Measurements from ENCODE around the gene TRIO. TPM values are rescaled to one million over a fixed set of nuclear protein-coding genes. Genes with fewer than 3 reads are reported as not detected.

Gene TRIO
- total RNA-seq, 3 donors from 2014 or later (not counting 1 experiment from before 2014, with no cell fraction given), result 84.6 to 136 (median 94.3) TPM

GRCh38 chr5:14528926-14529325 is 385.8 kb downstream of the TRIO start:
- Histone ChIP-seq H3K27me3 (ENCODE audit: control insufficient read depth, insufficient read depth, low read length) (no peaks in the 10 kb centered on the region), H3K27ac (ENCODE audit: low read length) (no peak overlapping the region), H3K4me3 (ENCODE audit: low read length) (no peak overlapping the region), H3K4me1 (ENCODE audit: control insufficient read depth, insufficient read depth, low read length) (no peaks in the 10 kb centered on the region), H3K9me3 (ENCODE audit: control insufficient read depth, insufficient read depth, low read length) (no peaks in the 10 kb centered on the region), H3K36me3 (ENCODE audit: control insufficient read depth, insufficient read depth, low read length) (no peaks in the 10 kb centered on the region)
- Mint-ChIP-seq H3K4me1 (no peaks in the 10 kb centered on the region), H3K4me3 (no peak overlapping the region), H3K9me3 (no peaks in the 10 kb centered on the region), H3K27me3 (ENCODE audit: low read depth in 2 of 2) (no peaks in the 10 kb centered on the region), H3K27ac (no peak overlapping the region), H3K36me3 (no peaks in the 10 kb centered on the region)
- 25% methylated on average over 1 of the region's 1 CpG for WGBS (ENCODE audit: insufficient coverage)
- ATAC-seq (no peak), DNase-seq (no peak)
- no peak for TF ChIP-seq CTCF (IDR thresholded peaks at IDR 0.05)
- intact Hi-C loops (cut with micrococcal nuclease), result no loop called here

- no peak for TF ChIP-seq CTCF (IDR thresholded peaks at IDR 0.05)
- DNase-seq (no peak), ATAC-seq (no peak)
- Histone ChIP-seq H3K36me3 (ENCODE audit: control insufficient read depth, insufficient read depth, low read length) (no peaks in the 10 kb centered on the region), H3K9me3 (ENCODE audit: control insufficient read depth, insufficient read depth, low read length) (no peaks in the 10 kb centered on the region), H3K27ac (ENCODE audit: low read length) (no peak overlapping the region), H3K27me3 (ENCODE audit: control insufficient read depth, insufficient read depth, low read length) (no peaks in the 10 kb centered on the region), H3K4me1 (ENCODE audit: control insufficient read depth, insufficient read depth, low read length) (no peaks in the 10 kb centered on the region), H3K4me3 (ENCODE audit: low read length) (no peak overlapping the region)
- H3K27ac Mint-ChIP-seq, result no peak overlapping the region
- H3K4me3 Mint-ChIP-seq, result no peak overlapping the region
- intact Hi-C loops (cut with micrococcal nuclease), result no loop called here
- no peaks in the 10 kb centered on the region for H3K27me3 Mint-ChIP-seq (ENCODE audit: low read depth in 2 of 2)
- 95% methylated on average over 7 of the region's 7 CpGs for WGBS (ENCODE audit: insufficient coverage)
- no peaks in the 10 kb centered on the region for H3K4me1 Mint-ChIP-seq
- H3K9me3 Mint-ChIP-seq, result no peaks in the 10 kb centered on the region
- H3K36me3 Mint-ChIP-seq, result no peaks in the 10 kb centered on the region
Observed at GRCh38 chr5:14531668-14532067, 388.5 kb downstream of the TRIO start.

GRCh38 chr5:14532180-14532579 is 389.0 kb downstream of the TRIO start:
- Histone ChIP-seq H3K36me3 (ENCODE audit: control insufficient read depth, insufficient read depth, low read length) (no peaks in the 10 kb centered on the region), H3K4me3 (ENCODE audit: low read length) (no peak overlapping the region), H3K4me1 (ENCODE audit: control insufficient read depth, insufficient read depth, low read length) (no peaks in the 10 kb centered on the region), H3K27me3 (ENCODE audit: control insufficient read depth, insufficient read depth, low read length) (no peaks in the 10 kb centered on the region), H3K27ac (ENCODE audit: low read length) (no peak overlapping the region), H3K9me3 (ENCODE audit: control insufficient read depth, insufficient read depth, low read length) (no peaks in the 10 kb centered on the region)
- 64% methylated on average over 3 of the region's 3 CpGs for WGBS (ENCODE audit: insufficient coverage)
- H3K36me3 Mint-ChIP-seq, result no peaks in the 10 kb centered on the region
- H3K4me1 Mint-ChIP-seq, result no peaks in the 10 kb centered on the region
- DNase-seq, result no peak
- H3K9me3 Mint-ChIP-seq, result no peaks in the 10 kb centered on the region
- H3K27me3 Mint-ChIP-seq (ENCODE audit: low read depth in 2 of 2), result no peaks in the 10 kb centered on the region
- intact Hi-C loops (cut with micrococcal nuclease), result no loop called here
- H3K4me3 Mint-ChIP-seq, result no peak overlapping the region
- no peak for ATAC-seq
- TF ChIP-seq CTCF (IDR thresholded peaks at IDR 0.05), result no peak
- H3K27ac Mint-ChIP-seq, result no peak overlapping the region

- Mint-ChIP-seq H3K4me3 (no peak overlapping the region), H3K4me1 (no peaks in the 10 kb centered on the region), H3K27me3 (ENCODE audit: low read depth in 2 of 2) (peaks cover 0 to 3% of the 10 kb centered on the region in 2 donors), H3K27ac (no peak overlapping the region), H3K9me3 (no peaks in the 10 kb centered on the region), H3K36me3 (no peaks in the 10 kb centered on the region)
- no peak for ATAC-seq
- H3K4me1 ChIP-seq (ENCODE audit: control insufficient read depth, insufficient read depth, low read length), result no peaks in the 10 kb centered on the region
- no peaks in the 10 kb centered on the region for H3K9me3 ChIP-seq (ENCODE audit: control insufficient read depth, insufficient read depth, low read length)
- DNase-seq, result no peak
- H3K36me3 ChIP-seq (ENCODE audit: control insufficient read depth, insufficient read depth, low read length), result no peaks in the 10 kb centered on the region
- no peak overlapping the region for H3K4me3 ChIP-seq (ENCODE audit: low read length)
- H3K27me3 ChIP-seq (ENCODE audit: control insufficient read depth, insufficient read depth, low read length), result no peaks in the 10 kb centered on the region
- no peak overlapping the region for H3K27ac ChIP-seq (ENCODE audit: low read length)
- no peak for TF ChIP-seq CTCF (IDR thresholded peaks at IDR 0.05)
- 19% methylated on average over 7 of the region's 7 CpGs for WGBS (ENCODE audit: insufficient coverage)
- intact Hi-C loops (cut with micrococcal nuclease), result no loop called here
Observed at GRCh38 chr5:14534773-14535172, 391.6 kb downstream of the TRIO start.
